Panc1 (cell line): ENCODE data around the gene TEDC1.

Experiments used
- CTCF ChIP-seq: fragments of 450-650 bp; IDR thresholded peaks from 2 replicates; pipeline ENCODE4 v1.5.1; 2017; ENCODE audit warnings: mild to moderate bottlenecking
- POLR2AphosphoS5 ChIP-seq: IDR thresholded peaks from 2 replicates; pipeline ENCODE4 v1.6.1; 2012; ENCODE audit warnings: mild to moderate bottlenecking, low read depth, low read length, moderate library complexity
- REST ChIP-seq, 2 experiments: IDR thresholded peaks; 2 replicates each; pipeline ENCODE4 v1.6.1; 2011 to 2012; ENCODE audit warnings: low read depth in 2 of 2, control low read depth in 1 of 2, low read length in 1 of 2, mild to moderate bottlenecking in 1 of 2, moderate library complexity in 1 of 2; ENCODE audit not compliant: insufficient read depth in 1 of 2
- SIN3A ChIP-seq: IDR thresholded peaks from 2 replicates; pipeline ENCODE4 v1.6.1; 2012; ENCODE audit warnings: low read depth, mild to moderate bottlenecking, low read length, moderate library complexity, borderline replicate concordance; ENCODE audit not compliant: insufficient read depth
- TCF7L2 ChIP-seq: IDR thresholded peaks from 2 replicates; pipeline ENCODE4 v1.6.1; 2011; ENCODE audit warnings: mild to moderate bottlenecking, low read depth, low read length, inconsistent platforms

- TF ChIP-seq CTCF (no peak), TCF7L2 (no peak), POLR2AphosphoS5 (no peak), SIN3A (no peak), REST (IDR thresholded peaks at IDR 0.05; ENCODE audit: insufficient read depth in 1 of 2, low read depth in 2 of 2, low read length in 1 of 2) (no peak)
These were observed 41.0 kb downstream of the TEDC1 start for GRCh38 chr14:105531894-105532623.
